ENCODE measurements around the gene TACR1.

TACR1 gene

GRCh38 chr2:75044291-75044690, 155.0 kb downstream of the TACR1 start:
- no peak for DNase-seq

- no peak for DNase-seq
Observed at GRCh38 chr2:75042823-75043222, 156.5 kb downstream of the TACR1 start.

DNA sequence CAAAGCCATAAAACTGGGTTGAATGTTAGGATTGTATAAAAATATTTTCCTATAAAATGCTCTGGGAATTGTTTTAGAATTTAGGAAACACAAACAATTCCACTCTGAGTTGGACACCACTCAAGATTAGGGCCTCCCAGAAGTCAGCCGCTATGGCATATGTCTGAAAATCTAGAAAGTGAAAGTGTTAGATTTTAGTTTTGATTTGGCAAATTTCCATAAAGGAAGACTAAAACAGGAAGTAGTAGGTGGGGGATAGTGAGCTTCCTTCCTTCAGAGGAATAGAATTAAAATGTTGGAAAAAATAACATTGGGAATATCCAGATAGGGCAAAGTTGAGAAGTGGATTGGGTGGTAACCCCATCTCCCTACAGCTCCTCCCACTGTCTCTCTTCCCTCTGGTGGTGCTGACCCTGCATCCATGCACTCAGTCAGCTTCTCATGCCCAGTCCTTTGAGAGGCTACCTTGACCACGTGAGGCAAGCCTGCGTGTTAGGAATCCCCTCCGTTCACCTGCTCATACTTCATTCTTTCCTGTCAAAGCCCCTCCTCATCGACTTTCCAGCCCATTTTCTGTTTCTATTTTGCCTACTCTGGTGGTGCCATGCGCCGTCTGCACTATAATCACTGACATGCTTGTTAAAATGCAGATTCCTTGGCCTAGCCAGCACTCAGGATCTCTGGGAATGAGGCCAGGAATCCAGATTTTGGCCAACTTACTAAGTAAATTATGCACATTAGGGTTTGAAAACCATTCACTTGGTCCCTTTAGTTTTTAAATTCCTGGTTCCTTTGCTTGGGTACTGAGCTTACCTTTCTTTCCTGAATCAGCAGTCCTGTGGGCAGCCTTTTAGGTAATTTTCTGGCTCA, 157.4 kb downstream of the TACR1 start:
- no peak for DNase-seq

GRCh38 chr2:75041226-75041625, 158.1 kb downstream of the TACR1 start:
- DNase-seq: no peak

- DNase-seq: no peak
Observed at GRCh38 chr2:75035444-75036353, 163.6 kb downstream of the TACR1 start.

- no peak for DNase-seq
Observed at GRCh38 chr2:75033516-75033915, 165.8 kb downstream of the TACR1 start.

- no peak for DNase-seq
Observed at GRCh38 chr2:75031906-75032803, 167.2 kb downstream of the TACR1 start.

DNA sequence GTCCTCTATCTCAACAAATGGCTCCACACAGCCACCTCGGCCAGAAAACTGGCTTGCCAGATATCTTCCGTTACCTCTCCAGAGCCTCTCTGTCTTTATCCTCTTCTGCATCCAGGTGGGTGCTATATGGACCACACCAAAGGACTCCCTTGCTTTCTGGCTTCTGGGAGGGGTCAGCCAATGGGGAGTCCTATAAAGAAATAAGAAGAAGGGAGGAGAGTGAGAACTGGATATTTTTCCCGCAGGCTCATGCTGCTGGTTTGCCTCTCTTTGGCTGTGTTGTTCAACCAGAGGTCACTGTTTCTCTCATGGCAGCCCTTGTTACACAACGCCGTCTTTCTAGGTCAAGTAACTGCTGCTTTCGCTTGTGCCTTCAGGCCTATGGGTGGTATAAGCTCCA, 168.1 kb downstream of the TACR1 start:
- no peak for DNase-seq

GRCh38 chr2:75030218-75031009, 168.9 kb downstream of the TACR1 start:
- no peak for DNase-seq

DNA sequence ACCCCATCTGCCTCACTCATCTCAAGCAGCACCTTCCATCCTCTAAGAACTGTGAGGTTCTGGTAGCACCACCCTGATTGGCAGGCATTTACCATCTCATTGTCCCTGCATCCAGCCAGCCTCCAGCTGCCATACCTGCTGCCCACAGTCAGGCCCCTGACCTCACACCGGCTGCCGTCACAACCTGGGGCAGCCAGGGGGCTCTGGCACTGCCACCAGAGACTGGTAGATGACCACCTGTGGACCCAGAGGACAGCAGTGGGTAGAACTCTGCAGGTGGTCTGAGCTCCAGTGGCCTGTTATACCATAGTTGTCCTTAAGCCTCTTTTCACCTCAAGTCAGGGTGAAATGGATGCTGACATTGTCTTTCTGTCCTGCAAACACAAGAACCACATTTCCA, 171.4 kb downstream of the TACR1 start:
- no peak for DNase-seq

GRCh38 chr2:75025633-75026380, 173.5 kb downstream of the TACR1 start:
- DNase-seq: no peak

- no peak for DNase-seq
Observed at GRCh38 chr2:75025216-75025615, 174.1 kb downstream of the TACR1 start.

- no peak for DNase-seq
Observed at GRCh38 chr2:75023666-75024455, 175.5 kb downstream of the TACR1 start.

DNA sequence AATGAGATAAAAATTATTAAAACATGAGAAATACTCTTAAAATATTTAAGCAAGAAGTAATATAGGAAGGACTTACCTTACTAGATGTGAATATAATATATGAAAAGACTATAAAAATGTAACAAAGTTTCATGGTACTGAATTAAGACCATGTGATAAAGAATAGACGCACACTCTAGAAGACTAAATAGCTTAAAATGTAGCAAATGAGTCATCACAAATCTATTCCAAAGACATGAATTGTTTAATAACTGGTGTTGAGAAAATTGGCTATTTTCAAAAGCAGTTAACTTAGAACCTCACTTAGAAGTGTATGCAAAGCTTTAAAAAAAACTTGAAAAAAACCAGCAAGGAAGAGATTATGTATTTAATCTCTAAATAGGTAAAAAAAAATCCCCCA, 176.8 kb downstream of the TACR1 start:
- no peak for DNase-seq

GRCh38 chr2:75021672-75022071, 177.6 kb downstream of the TACR1 start:
- no peak for DNase-seq

DNA sequence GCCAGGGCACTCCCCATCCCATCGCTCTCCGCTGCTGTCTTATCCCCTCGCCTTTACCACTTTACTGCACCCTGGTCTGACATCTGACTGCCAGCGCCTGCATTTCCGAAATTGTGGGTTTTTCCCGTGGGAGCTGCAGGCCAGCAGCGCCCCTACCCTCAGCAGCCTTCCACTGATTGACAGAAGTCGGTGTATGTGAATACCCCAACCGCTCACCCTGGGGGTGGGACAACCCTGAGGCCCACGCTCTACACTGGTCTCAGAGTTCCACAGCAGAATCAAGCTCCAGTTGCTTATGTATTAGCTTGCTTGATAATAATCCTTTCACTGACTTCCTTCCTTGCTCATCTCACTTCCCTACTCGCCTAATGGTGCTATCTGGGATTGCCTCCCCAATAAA, 178.8 kb downstream of the TACR1 start:
- DNase-seq: no peak

DNA sequence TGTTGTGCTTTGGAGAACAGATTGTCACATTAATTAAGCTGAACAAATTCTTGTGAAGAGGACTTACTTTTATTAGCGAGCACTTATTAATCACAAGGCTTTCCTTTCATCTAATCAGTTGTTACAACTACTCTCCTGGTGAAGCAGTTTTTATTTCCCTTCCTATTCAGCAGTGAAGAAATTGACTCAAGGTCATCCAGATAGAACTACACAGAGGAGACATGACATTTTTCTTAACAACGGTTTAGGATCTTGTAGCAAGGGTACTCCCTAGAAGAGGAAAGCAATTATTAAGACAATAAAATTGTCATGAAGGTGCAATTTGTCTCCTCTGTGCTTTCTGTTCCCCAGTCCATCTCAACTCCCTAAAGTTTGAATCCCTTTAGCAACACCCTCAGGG, 179.5 kb downstream of the TACR1 start:
- no peak for DNase-seq

DNA sequence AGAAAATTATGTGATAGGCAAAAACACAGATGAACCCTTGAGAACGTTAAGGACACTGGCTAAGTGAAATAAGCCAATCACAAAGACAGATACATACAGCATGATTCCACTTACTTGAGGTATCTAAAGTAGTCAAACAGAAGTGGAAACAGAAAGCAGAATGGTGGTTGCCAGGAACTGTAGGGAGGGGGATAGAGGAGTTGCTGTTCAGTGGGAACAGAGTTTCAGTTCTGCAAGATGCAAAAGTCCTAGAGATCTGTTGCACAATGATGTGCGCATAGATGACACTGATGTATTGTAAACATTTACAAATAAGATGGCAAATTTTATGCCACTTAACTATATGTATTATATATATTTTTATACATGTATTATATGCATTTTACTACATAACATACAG, 181.2 kb downstream of the TACR1 start:
- no peak for DNase-seq

- no peak for DNase-seq
Observed at GRCh38 chr2:75012080-75012479, 187.2 kb downstream of the TACR1 start.

GRCh38 chr2:75010571-75010970, 188.7 kb downstream of the TACR1 start:
- no peak for DNase-seq

Data from DMS79 (cell line).